Skin of body (tissue), 2 donors: ENCODE data around the gene COL19A1. TPM values are rescaled to one million over a fixed set of nuclear protein-coding genes. Genes with fewer than 3 reads are reported as not detected.

Experiments
- DNase-seq: peaks from one replicate; lab custom pipeline; 2025; lab: John Stamatoyannopoulos, UW
- total RNA-seq: library from RNA; depleted of rRNA; stranded (reverse); fragments of >200 nt; gene quantifications from one replicate; pipeline ENCODE4 v1.2.3, GENCODE V29; 2014

COL19A1 gene
- total RNA-seq, 1 donor from 2014 or later, result 2.3 TPM

DNA sequence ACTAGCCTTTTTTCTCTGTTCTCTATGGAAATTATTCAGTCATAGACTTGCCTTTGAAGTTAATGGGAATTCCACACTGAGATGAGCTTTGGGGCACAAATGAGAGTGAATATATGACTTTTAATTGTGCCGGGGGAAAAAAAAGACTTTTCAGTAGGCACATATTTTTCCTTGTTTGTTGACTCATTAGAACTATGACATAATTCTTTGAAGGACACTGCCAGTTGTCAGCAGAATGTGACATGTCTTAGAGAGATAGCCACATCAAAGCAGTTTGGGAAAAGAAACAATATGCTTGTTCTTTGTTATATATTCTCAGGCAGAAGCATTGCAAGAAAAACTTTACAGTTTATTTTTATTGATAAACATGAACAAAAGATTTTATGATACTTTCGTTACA is 298.2 kb downstream of the COL19A1 start:
- peak; percentile 14 for DNase-seq

DNA sequence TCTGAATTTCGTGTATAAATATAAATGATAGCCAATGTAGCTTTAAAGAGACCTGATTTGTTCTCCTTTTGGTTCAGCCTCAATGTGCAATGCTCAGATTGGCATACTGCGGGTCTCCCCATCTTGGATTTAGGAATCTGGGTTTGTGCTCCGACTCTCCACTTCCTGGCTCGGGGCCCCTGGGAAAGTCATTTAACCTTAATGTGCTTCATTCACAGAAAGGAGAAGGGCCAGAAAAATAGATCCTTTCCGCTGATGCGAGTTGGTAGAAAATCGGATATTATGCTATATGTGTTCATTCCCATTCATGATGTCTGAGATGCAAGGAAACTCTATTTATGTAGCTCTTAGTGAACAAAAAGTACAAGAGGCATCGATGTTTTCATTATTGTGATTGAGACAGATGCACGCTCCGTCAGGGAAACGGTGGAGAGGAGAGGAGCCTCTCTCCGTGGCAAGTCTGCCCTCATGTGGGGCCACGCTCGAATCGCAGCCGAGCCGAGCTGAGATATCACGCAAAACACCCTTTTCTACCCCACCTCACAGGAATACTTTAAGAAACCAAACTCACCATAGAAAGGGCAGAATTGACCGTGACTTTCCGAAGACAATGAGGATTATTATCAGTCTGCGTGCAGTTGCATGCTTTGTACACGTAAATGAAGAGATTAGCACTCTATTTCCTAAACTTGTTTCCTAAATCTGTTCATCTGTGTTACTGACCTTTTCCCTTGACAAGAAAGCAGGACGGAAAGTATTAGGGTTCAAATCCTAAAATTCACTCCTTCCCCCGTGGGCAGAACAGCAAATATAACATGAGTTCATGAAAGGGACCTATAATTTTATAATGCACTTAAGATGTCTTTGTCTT is 300.0 kb downstream of the COL19A1 start:
- DNase-seq, result peak; percentile 34

DNA sequence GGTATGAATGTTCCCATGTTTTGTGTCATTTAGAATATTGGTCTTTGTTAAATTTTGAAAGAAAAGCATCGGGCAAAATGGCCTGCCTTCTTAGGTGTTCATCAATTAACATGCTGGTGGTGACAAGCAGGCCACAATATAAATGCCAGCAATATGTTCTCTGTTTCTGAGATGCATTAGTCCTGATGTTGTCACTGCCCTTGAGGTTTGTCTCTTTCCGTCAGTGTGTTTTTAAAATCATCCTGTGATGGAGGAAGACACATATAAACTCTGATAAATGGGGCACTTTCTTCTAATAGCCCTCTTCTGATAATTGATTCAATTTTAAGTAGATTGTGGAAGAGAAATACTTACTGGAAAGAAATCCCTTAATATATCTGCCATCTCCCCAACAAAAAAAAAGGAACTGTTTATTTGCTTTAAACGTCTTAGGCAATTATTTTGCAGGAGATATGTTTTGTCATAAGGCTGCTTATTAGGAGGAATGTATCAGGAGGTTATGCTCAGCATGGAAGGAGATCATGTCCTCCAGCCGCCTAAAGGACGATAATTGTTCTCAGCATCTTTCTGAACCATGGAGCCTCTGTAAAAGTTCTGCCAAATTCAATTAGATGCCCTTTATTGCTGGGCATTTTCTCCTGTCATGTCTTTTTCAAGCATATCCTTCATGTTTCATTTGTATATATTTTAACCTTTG is 302.5 kb downstream of the COL19A1 start:
- no peak for DNase-seq

DNA sequence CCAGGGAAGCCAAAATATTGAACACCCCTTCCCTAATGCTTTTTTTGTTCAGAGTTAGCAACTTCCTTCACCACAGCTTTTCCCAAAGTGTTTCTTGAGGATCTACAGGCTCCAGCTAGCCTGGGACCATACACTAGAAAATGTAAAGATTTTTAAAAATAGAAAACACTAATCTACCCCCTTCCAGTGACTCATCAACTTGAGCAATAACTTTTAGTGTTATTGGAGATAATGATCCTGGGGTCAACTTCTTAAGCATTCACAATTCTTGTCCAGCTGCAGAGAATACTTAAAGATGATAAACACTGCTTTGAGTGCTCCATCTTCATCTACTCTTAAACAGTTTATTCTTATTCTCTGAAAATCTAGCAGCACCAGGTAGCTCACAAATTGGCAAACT is 304.9 kb downstream of the COL19A1 start:
- DNase-seq, result no peak

DNA sequence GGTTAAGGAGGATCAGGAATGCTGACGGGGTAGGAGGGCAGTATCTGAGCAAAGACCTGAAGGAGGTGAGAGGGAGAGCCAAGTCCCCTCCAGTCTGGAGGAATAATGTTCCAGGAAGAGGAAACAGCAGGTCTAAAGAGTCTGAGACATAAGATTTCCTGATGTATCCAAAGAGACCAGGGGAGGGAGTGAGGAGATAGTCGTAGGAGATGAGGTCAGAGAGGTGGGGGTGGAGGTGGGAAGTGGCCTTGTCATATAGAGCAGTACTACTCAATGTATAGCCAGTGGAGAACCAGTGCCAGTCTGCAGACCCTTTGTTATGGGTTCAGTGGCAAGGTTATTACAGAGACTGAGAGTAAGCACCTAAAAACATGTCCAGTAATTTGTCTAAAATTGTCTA is 305.9 kb downstream of the COL19A1 start:
- no peak for DNase-seq

DNA sequence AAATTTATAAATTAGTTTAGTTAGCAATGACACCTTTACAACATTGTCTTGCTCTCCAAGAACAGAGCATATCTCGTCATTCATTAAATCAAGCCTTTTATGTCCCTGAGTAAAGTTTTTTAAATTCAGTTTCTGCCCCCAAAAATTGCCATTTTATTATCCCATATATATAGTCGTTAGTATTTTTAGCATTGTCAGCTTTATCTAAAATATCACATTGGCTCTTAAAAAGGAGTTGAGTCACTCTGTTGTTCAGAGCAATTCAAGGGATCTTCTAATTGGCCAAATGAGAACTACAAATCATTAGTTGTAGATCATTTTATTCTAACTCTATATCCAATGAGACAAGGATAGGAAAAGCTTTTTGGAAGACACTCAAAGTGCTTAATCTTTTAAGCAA is 309.4 kb downstream of the COL19A1 start:
- DNase-seq, result no peak

DNA sequence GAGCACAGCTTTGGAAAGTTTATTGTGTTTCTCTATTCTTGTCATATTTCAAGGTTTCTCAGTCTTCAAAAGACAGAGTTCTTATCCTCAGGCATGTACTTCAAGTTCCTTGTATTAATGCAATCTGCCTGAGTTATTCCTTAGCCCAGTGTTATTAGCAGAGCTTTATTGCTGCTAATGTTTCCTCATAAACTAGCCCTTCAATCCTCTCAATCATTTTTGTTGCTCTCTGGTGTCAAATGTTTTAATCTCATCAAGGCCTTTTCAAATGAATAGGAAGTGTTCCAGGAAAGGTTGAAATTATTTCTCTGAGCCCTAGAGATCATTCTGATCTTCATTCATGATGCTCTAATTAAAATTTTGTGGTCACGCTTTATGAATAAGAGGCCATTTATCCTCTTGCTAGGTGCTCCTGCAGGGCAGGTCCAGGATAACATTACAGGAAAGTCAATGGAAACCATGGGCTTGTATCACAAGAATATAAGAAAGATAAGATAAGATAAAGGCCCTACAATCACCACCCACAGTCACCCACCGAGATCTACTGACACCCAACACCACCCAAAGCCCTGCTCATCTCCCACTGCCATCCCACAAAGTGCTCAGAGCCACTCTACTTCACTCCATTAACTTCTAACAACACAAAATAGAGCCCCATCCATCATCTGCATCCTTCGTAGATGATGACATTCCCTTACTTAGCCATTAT is 310.6 kb downstream of the COL19A1 start:
- no peak for DNase-seq

DNA sequence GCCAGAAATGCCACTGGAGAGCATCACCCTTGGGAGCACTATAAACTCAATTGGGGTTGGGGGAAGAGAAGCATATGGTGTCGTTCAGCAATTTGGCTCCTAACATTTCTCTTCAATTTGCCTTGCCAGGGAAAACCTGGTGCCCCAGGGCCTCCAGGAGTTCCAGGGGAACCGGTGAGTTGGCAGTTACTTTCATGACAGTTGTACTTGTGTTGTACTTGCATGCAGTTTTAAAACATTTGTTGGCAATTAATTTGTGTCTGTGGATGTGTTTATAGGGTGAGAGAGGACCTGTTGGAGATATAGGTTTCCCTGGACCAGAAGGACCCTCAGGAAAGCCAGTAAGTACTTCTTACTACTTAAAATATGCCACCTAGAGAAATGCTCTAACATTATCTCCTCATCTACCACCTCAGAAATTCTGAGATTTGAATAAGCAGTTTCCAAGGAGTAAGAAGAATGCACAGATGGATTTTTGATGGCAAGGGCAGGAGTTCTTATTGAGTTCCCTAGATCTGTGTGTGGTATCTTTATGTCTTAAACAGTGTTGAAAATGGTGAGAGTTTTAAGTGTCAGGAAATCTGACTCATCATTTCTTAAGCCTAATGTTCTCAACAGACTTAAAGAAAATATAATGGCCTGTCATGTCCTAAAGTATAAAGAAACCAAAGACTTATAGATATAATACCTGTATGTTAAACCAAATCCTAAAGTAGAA is 314.0 kb downstream of the COL19A1 start:
- no peak for DNase-seq

DNA sequence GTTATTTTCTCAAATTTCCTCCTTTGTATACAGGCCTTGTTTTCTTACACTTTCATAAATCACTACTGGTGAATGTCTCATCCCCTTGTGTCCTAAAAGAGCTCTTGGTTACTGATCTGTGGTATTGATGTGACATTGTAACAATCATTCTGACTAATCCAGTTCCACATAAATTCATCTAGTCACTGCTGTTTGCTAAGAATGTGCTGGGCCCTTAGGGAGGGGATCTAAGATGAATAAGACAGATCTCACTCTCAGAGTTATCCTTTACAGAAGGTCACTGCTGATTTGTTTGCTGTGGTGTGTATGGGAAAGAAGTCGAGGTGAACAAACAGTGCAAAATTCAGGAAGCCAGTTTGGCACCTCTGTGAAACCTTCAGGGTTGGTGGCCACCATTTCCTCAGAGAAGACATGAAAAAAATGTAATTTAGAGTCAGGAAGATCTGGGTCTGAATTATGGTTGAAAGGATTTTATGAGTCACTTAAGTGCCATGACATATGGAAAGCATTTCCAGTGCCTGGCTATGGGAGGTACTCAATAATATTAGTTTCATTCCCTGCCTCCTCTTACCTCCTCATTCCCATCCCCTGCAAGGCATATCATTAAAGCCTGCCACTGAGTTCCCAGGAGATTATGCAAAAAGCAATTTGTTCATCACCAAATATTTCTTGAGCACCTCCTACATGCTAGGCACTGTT is 314.7 kb downstream of the COL19A1 start:
- DNase-seq, result no peak

DNA sequence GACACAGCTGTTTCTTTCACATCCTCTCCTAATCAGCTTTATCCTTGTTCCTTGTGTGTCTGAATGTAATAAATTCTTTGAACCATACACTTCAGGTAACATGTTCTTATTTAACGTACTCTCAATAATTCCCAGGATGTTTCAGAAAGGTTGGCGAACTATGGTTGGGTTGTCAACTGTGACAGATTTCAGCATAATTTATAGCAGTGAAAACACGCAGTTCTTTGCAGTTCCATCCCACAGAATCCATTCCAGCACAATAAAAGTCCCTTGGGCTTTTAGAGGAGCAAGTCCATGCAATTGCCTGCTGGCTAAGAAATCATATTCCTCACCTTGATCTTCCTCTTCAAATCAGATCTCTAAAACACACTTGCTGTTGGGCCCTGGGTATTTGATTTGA is 317.2 kb downstream of the COL19A1 start:
- DNase-seq, result no peak

DNA sequence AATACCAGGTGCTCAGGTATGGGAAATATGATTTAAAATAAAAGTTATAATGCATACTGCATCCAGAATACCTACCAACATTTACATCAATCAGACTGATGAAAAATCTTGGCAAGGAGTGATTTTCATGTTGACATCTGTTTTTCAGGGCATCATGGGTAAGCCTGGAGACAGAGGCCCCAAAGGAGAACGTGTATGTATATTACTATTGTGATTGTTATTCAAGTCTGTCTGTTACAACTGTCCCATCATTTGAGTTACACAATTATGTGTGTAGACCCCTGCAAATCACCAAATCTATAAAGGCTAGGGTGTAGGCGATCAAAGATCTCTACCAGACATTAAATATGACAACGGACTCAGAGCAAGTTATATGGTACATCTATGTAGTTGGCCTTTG is 318.4 kb downstream of the COL19A1 start:
- DNase-seq, result no peak

DNA sequence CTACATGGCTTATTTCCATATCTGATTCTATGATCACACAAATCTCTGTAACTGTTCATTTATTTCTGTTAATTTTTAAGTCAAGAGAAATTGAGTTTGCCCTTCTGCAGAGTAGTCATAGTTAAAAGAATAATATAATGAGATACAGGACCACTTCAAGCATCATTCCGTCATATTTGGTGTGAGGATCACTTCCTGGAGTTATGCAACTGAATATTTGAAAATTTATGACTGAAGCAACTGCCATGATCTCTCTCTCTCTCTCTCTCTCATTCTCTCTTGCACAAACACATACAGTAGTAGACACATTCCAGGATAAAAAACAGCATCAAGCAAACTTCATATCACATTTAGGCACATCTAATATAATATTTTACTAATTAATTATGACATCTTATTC is 320.1 kb downstream of the COL19A1 start:
- DNase-seq, result no peak

DNA sequence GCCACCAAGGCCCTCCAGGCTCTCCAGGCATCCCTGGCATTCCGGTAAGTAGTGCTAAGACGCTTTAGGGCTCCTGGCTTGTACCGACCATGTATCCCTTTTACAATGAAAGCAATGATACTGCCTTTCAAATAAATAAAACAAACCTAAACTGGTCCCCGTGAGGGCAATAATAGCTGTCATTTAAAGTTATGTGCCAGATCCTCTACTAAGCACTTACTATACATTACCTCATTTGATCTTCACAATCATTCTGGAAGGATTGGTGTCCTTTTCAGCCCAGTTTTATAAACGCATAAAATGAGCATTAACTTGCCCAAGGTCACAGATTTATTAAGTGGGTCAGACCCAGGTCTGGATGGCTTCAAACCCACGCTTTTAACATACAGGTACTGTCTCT is 321.8 kb downstream of the COL19A1 start:
- DNase-seq, result no peak

DNA sequence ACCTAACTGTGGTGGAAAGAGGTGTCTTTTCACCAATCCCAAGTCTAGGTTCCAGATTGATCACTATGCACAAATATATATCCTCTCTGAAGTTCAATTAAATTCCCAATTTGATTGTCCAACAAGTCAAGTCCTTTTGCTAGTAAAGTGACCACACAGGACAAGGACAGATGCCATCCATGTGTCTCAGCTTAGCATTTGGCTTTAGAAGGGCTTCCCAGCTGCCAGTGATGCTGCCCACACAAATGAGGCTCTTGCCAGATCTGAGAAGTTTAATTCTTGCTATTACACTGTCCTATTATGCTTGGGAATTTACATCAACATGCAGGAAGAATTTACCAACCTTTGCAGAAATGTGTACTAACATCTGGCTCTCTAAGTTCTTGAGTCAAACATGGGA is 328.1 kb downstream of the COL19A1 start:
- DNase-seq, result no peak

DNA sequence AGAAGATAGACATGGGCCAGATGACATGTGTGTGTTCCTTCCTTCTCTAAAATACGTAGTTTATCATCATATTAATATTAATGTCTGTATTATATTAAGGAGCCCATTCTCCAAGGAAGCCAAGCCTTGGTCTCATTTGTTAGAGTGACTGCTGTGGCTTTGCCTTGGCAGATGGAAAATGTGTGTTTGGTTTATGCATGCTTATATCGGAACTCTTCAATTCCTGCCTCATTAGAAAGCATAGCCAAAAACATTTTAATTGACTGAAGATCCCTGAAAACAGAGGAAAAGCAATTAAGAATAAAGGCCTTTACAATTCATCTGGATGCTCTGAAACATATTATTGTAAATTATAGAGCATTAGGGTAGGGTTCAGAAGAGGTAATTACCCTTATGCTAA is 330.2 kb downstream of the COL19A1 start:
- no peak for DNase-seq

DNA sequence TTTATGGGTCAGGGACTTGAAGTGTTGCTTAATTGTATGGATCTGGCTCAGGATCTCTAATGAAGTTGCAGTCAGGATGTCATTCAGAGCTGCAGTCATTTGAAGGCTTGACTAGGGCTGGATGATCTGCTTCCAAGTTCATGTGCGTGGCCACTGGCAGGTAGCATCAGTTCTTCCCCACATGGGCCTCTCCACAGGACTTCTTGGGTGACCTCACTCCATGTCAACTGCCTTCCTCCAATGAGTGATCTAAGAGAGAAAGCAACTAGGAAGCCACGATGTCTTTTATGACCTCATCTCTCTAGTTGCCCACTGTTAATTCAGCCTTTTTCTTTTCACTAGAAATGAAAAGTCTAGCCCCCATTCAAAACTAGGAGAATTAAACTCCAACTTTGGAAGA is 332.4 kb downstream of the COL19A1 start:
- no peak for DNase-seq

DNA sequence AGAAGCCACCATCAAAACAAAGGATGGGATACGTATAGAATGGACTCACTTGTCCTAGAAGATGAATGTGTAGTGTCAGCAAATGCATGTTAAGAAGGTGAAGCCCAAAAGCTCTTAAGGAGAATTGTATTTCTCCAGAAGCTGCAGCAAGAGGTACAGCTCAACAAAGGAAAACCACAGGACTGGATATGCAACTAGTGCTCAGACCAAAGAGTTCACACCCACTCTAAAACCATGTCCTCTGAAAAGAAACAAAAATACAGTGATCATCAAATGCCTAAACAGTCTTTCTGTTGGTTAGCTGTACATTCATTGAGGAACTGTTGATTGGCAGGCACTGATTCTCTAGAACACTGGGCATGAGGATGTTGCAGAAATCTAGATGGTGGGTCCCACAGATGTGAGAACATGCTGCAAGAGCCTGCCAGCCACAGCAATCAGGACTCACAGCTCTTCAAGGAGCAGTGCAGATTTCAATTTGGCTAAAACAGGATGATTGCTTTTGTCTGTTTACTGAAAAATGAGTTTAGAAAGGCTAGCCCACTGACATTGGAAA is 342.0 kb downstream of the COL19A1 start:
- no peak for DNase-seq

DNA sequence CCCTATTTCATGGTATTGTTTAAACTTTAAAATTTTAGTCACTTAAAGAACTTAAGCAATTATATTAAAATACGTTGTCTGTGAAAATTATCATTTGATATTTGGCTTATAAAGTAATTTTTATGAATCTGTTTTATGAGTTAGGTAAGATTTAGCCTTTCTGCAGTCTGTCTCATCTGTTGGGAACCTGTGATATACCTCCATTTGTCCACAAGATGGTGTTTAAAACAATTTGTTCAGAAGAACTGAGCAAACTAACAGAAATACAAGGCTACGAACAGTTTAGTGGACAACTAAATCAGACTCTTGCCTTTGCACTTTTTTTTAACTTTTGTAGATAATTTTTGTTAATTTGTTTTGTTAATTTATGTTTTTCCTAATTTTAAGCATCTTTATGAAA is 344.1 kb downstream of the COL19A1 start:
- no peak for DNase-seq

DNA sequence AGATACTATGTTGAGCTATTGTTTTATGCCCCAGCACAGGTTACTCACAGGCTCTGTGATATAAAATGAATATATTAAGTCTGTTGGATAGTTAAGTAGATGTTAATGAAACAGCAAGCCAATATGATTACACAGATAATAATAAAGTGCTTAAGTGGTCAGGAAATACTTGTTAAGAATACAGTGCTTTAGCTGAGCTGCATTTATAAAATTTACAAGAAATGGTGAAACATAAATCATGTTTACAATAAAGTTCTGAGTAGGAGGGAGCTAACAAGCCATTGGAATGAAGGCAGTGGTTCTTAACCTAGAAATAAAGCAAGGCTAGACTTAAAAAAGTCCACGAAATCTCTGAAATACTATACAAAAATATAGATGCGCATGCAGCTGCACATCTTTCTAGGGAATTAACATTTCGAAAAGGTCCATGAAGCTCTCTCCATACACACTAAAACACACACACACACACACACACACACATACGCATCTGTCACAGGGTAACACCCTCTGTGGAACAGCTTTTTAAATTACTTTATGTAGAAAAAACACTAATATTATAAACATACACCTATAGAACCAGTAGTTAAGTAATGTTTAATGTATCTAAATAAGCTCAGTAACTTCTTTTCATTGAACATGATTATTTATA is 349.2 kb downstream of the COL19A1 start:
- no peak for DNase-seq

DNA sequence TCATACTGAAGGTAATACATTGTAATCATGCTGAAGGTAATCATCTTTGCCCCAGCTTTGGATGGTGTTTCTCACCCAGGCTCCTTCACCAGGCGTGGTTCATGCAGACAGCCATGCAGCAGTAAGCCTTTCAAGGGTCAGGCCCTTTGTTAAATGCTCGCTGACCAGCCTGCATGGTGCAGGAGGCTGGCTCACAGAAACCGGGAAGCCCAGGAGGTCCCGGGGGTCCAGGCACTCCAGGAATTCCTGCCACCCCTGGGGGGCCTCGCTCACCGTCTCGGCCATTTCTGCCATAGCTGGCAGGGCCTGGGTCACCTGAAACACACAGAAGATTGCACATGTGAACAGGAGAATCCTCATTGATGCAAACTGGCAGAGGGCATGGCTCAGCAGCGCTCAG is 350.4 kb downstream of the COL19A1 start:
- DNase-seq, result no peak
